Measurements from ENCODE around the gene MPZL3.

GRCh38 chr11:118286545-118286944 is 34.4 kb upstream of the MPZL3 start:
- TF ChIP-seq CTCF (IDR thresholded peaks at IDR 0.05 in 2 of 3, conservative IDR thresholded peaks at IDR 0.05 in 1 of 3; ENCODE audit: borderline replicate concordance in 1 of 3, insufficient read depth in 1 of 3, low read depth in 2 of 3, low read length in 2 of 3) = no peak
- TF ChIP-seq ATF3 (IDR thresholded peaks at IDR 0.05) = no peak
- TF ChIP-seq CEBPB (IDR thresholded peaks at IDR 0.05; ENCODE audit: low read depth) = no peak
- no peak for TF ChIP-seq POLR2A (IDR thresholded peaks at IDR 0.05; ENCODE audit: borderline replicate concordance, extremely low read depth, insufficient read depth, insufficient read length)
- TF ChIP-seq, protein P1, sequence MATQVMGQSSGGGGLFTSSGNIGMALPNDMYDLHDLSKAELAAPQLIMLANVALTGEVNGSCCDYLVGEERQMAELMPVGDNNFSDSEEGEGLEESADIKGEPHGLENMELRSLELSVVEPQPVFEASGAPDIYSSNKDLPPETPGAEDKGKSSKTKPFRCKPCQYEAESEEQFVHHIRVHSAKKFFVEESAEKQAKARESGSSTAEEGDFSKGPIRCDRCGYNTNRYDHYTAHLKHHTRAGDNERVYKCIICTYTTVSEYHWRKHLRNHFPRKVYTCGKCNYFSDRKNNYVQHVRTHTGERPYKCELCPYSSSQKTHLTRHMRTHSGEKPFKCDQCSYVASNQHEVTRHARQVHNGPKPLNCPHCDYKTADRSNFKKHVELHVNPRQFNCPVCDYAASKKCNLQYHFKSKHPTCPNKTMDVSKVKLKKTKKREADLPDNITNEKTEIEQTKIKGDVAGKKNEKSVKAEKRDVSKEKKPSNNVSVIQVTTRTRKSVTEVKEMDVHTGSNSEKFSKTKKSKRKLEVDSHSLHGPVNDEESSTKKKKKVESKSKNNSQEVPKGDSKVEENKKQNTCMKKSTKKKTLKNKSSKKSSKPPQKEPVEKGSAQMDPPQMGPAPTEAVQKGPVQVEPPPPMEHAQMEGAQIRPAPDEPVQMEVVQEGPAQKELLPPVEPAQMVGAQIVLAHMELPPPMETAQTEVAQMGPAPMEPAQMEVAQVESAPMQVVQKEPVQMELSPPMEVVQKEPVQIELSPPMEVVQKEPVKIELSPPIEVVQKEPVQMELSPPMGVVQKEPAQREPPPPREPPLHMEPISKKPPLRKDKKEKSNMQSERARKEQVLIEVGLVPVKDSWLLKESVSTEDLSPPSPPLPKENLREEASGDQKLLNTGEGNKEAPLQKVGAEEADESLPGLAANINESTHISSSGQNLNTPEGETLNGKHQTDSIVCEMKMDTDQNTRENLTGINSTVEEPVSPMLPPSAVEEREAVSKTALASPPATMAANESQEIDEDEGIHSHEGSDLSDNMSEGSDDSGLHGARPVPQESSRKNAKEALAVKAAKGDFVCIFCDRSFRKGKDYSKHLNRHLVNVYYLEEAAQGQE (IDR thresholded peaks at IDR 0.05; ENCODE audit: low read depth) = no peak
- TF ChIP-seq POLR2AphosphoS5 (IDR thresholded peaks at IDR 0.05; ENCODE audit: low read depth, low read length) = no peak
- no peak for TF ChIP-seq ELF1 (IDR thresholded peaks at IDR 0.05; ENCODE audit: borderline replicate concordance, low read depth)
- TF ChIP-seq JUND (IDR thresholded peaks at IDR 0.05) = no peak
- TF ChIP-seq ZBTB33 (IDR thresholded peaks at IDR 0.05; ENCODE audit: extremely low read depth, insufficient replicate concordance, low read length) = no peak
- TF ChIP-seq SRF (IDR thresholded peaks at IDR 0.05; ENCODE audit: low read depth) = no peak
- TF ChIP-seq TCF7L2 (IDR thresholded peaks at IDR 0.05; ENCODE audit: borderline replicate concordance, extremely low read depth, insufficient read depth, insufficient read length) = no peak
- TF ChIP-seq YY1 (IDR thresholded peaks at IDR 0.05; ENCODE audit: extremely low read depth, insufficient replicate concordance, low read depth, low read length) = no peak
